Mammary epithelial cell (primary cell): ENCODE measurements around the gene DOK5.

ENCODE experiments used
- EZH2 ChIP-seq: IDR thresholded peaks from 2 replicates; pipeline ENCODE4 v1.6.1; 2012; ENCODE audit warnings: low read length, inconsistent platforms, borderline replicate concordance
- TF ChIP-seq, protein P1 (sequence below), 2 donors: IDR thresholded peaks in 1 of 2; conservative IDR thresholded peaks in 1 of 2; 2 replicates each; pipeline ENCODE4 v1.5.1; 2011 to 2012; ENCODE audit warnings: inconsistent platforms in 2 of 2, low read length in 2 of 2, mild to moderate bottlenecking in 2 of 2, control low read depth in 1 of 2, low read depth in 1 of 2; ENCODE audit not compliant: insufficient read depth in 1 of 2; ENCODE audit errors: extremely low read depth in 1 of 2

GRCh38 chr20:54598352-54598751, 123.0 kb downstream of the DOK5 start:
- TF ChIP-seq, protein P1, sequence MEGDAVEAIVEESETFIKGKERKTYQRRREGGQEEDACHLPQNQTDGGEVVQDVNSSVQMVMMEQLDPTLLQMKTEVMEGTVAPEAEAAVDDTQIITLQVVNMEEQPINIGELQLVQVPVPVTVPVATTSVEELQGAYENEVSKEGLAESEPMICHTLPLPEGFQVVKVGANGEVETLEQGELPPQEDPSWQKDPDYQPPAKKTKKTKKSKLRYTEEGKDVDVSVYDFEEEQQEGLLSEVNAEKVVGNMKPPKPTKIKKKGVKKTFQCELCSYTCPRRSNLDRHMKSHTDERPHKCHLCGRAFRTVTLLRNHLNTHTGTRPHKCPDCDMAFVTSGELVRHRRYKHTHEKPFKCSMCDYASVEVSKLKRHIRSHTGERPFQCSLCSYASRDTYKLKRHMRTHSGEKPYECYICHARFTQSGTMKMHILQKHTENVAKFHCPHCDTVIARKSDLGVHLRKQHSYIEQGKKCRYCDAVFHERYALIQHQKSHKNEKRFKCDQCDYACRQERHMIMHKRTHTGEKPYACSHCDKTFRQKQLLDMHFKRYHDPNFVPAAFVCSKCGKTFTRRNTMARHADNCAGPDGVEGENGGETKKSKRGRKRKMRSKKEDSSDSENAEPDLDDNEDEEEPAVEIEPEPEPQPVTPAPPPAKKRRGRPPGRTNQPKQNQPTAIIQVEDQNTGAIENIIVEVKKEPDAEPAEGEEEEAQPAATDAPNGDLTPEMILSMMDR (conservative IDR thresholded peaks at IDR 0.05 in 1 of 2, IDR thresholded peaks at IDR 0.05 in 1 of 2; ENCODE audit: extremely low read depth in 1 of 2, insufficient read depth in 1 of 2, low read depth in 1 of 2, low read length in 2 of 2), result no peak
- no peak for TF ChIP-seq EZH2
